MM.1S (cell line): Measurements from ENCODE around the gene HBQ1.

ENCODE experiments used
- EZH2 ChIP-seq: fragments of 300-600 bp; sonication (generic); optimal IDR thresholded peaks from 2 replicates; pipeline ENCODE3; 2017; ENCODE audit warnings: low read depth, mild to moderate bottlenecking, antibody characterized with exemption, low read length, mixed read lengths
- TF ChIP-seq, protein P1 (sequence below): fragments of 300-600 bp; sonication (generic); IDR thresholded peaks from 2 replicates; pipeline ENCODE4 v1.5.1; 2016; ENCODE audit warnings: antibody characterized with exemption, low read length, mixed read lengths

DNA sequence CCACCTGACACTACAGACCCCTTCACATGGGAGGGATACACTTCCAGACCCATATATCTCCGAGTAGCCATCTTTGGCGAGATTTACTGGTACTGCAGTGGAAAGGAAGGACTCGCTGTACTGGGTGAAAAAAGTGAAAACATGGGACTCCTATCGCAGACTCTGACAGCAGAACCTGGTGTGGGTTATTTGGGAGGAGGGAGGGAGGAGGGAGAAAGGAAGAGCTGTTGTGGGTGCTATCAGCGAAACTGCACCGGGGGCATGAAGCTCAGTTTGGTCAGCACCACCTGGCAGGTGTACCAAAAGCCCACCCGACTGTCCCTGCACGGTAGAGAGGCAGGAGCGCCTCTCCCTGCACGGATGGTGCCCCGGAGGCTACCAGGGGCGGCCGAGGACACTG lies 5.0 kb downstream of the HBQ1 start:
- TF ChIP-seq, protein P1, sequence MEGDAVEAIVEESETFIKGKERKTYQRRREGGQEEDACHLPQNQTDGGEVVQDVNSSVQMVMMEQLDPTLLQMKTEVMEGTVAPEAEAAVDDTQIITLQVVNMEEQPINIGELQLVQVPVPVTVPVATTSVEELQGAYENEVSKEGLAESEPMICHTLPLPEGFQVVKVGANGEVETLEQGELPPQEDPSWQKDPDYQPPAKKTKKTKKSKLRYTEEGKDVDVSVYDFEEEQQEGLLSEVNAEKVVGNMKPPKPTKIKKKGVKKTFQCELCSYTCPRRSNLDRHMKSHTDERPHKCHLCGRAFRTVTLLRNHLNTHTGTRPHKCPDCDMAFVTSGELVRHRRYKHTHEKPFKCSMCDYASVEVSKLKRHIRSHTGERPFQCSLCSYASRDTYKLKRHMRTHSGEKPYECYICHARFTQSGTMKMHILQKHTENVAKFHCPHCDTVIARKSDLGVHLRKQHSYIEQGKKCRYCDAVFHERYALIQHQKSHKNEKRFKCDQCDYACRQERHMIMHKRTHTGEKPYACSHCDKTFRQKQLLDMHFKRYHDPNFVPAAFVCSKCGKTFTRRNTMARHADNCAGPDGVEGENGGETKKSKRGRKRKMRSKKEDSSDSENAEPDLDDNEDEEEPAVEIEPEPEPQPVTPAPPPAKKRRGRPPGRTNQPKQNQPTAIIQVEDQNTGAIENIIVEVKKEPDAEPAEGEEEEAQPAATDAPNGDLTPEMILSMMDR, result no peak
- TF ChIP-seq EZH2, result no peak
